T-cell (primary cell): Measurements from ENCODE around the gene FAM210B. TPM values are rescaled to one million over a fixed set of nuclear protein-coding genes. Genes with fewer than 3 reads are reported as not detected.
"Not testable (repeated sequence)": the region's sequence is repeated elsewhere in the genome, so short reads cannot be mapped to it uniquely, and the experiment has no call there.

Experiments
- ATAC-seq, 4 experiments: fragments of 200-7000 bp in 3 of 4; fragments of 150-1000 bp in 1 of 4; cut with Tn5 transposase; replicated peaks in 1 of 4; 1 replicate in 3 of 4; 2 replicates in 1 of 4; pipeline ENCODE4 v1.10.0; 2021; ENCODE audit warnings: moderate library complexity in 3 of 4, mild to moderate bottlenecking in 2 of 4, moderate number of reproducible peaks in 1 of 4
- CTCF ChIA-PET, 2 donors: fragments of 300-600 bp; sonication (Branson Sonifier 250); formaldehyde crosslinking; loops; one replicate each; lab custom pipeline; 2022; ENCODE audit warnings: antibody characterized with exemption in 2 of 2; lab: Charles Lee
- POLR2A ChIA-PET, 2 donors: fragments of 300-600 bp; sonication (Branson Sonifier 250); formaldehyde crosslinking; loops; one replicate each; lab custom pipeline; 2022; ENCODE audit warnings: antibody characterized with exemption in 2 of 2; lab: Charles Lee
- DNase-seq, 35 experiments: peaks; one replicate each; pipeline versions ENCODE4 v3.0.0 to v3.0.0-alpha.2; 2013 to 2023
- H3K27ac ChIP-seq: one replicate; pipeline ENCODE4 v1.5.1; 2013; ENCODE audit warnings: low read length
- H3K27me3 ChIP-seq, 2 experiments: replicated peaks in 1 of 2; 1 replicate in 1 of 2; 2 replicates in 1 of 2; pipeline versions ENCODE4 v1.6.1 to v1.7.0; 2013; ENCODE audit warnings: low read length in 1 of 2, mixed read lengths in 1 of 2; ENCODE audit not compliant: control insufficient read depth in 2 of 2, insufficient read depth in 2 of 2; ENCODE audit errors: extremely low read depth in 1 of 2
- H3K36me3 ChIP-seq, 2 donors: 1 replicate in 1 of 2; 2 replicates in 1 of 2; pipeline versions ENCODE4 v1.6.1 to v1.7.0; 2013; ENCODE audit warnings: low read length in 1 of 2; ENCODE audit not compliant: control insufficient read depth in 2 of 2, insufficient read depth in 1 of 2; ENCODE audit errors: extremely low read depth in 1 of 2
- H3K4me1 ChIP-seq, 2 experiments: 1 replicate in 1 of 2; 2 replicates in 1 of 2; pipeline versions ENCODE4 v1.6.1 to v1.7.0; 2013; ENCODE audit warnings: low read length in 2 of 2, mixed read lengths in 1 of 2; ENCODE audit not compliant: insufficient read depth in 2 of 2, control insufficient read depth in 1 of 2; ENCODE audit errors: extremely low read depth in 1 of 2
- H3K4me3 ChIP-seq, 2 donors: 1 replicate in 1 of 2; 2 replicates in 1 of 2; pipeline versions ENCODE4 v1.5.1 to v1.7.0; 2013; ENCODE audit warnings: mild to moderate bottlenecking in 2 of 2, low read length in 1 of 2, moderate library complexity in 1 of 2; ENCODE audit not compliant: control insufficient read depth in 1 of 2; ENCODE audit errors: extremely low read depth in 1 of 2
- H3K9me3 ChIP-seq: 2 replicates; pipeline ENCODE4 v1.7.0; 2013
- H3K27ac Mint-ChIP-seq, 2 donors: one replicate each; pipeline ENCODE4 v1.8.0; 2020 to 2021; ENCODE audit warnings: mild to moderate bottlenecking in 2 of 2, mixed read lengths in 2 of 2
- H3K27me3 Mint-ChIP-seq, 2 donors: one replicate each; pipeline ENCODE4 v1.8.0; 2021 to 2022; ENCODE audit warnings: mixed read lengths in 2 of 2
- H3K36me3 Mint-ChIP-seq: one replicate; pipeline ENCODE4 v1.8.0; 2021; ENCODE audit warnings: mixed read lengths
- H3K4me1 Mint-ChIP-seq, 3 donors: one replicate each; pipeline ENCODE4 v1.8.0; 2020 to 2022; ENCODE audit warnings: mixed read lengths in 3 of 3, mild to moderate bottlenecking in 1 of 3
- H3K4me3 Mint-ChIP-seq, 3 donors: one replicate each; pipeline ENCODE4 v1.8.0; 2020 to 2022; ENCODE audit warnings: mild to moderate bottlenecking in 3 of 3, mixed read lengths in 3 of 3, moderate library complexity in 3 of 3
- H3K9me3 Mint-ChIP-seq, 3 donors: one replicate each; pipeline ENCODE4 v1.8.0; 2020 to 2022; ENCODE audit warnings: mixed read lengths in 3 of 3
- WGBS: methylation state at CpG from one replicate; pipeline ENCODE4 v1.1.5; 2013; ENCODE audit warnings: missing lambda C conversion rate; ENCODE audit not compliant: insufficient coverage; 5-methylcytosine and 5-hydroxymethylcytosine counted together
- total RNA-seq, 35 experiments: library from RNA in 6 of 35; stranded (reverse) in 6 of 35; fragments of 120-200 nt in 1 of 35; gene quantifications; one replicate each; pipeline versions ENCODE4 v1.2.1 to v1.2.4 and lab custom pipeline; 2013 to 2026

FAM210B gene
- total RNA-seq, 5 donors from 2014 or later (not counting 1 experiment from before 2014, with no cell fraction given), result 17.2 to 23.9 (median 20.4) TPM

DNA sequence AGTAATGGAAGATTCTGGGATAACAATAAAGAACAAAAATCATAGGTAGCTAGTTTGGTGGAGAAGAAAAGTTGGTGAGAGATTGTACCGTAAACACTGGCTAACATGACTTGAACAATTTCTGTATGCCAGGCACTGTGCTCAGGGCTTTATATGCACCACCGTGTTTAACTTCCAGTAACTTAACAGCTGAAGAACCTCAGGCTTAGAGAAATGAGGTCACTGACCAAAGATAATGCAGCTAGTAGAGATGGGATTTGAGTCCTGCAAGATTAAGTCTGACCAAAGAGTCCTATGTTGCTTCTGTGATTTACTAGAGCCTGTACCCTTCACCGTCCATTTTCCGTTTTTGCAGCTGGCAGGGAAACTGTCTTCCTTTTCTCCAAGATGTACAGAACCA lies 36.4 kb downstream of the FAM210B start:
- Histone ChIP-seq H3K4me3 (no peak overlapping the region), H3K9me3 (no peaks in the 10 kb centered on the region), H3K27me3 (no peaks in the 10 kb centered on the region), H3K4me1 (peaks cover 14 to 20% of the 10 kb centered on the region in 2 experiments), H3K36me3 (peaks cover 2 to 48% of the 10 kb centered on the region in 2 donors), H3K27ac (no peak overlapping the region)
- ChIA-PET CTCF (interaction anchor here in 1 of 2 donors (0.6 to 2.0 kb wide), 4 partner anchors 11 to 81 kb away, joined by 3 to 4 read pairs (median 3); no protein-coding TSS in a partner anchor), POLR2A (interaction anchor here (0.5 to 0.9 kb wide), 4 partner anchors 18 to 104 kb away, joined by 3 to 6 read pairs (median 3); partner anchors contain the start of gene RTF2 (in 1 of the 2))
- Mint-ChIP-seq H3K27ac (peak overlapping the region in 1 of 2 donors; percentile 9), H3K4me3 (peak overlapping the region in 1 of 3 donors; percentile 25), H3K36me3 (peaks cover 34% of the 10 kb centered on the region), H3K9me3 (no peaks in the 10 kb centered on the region), H3K4me1 (peaks cover 23 to 38% (median 36%) of the 10 kb centered on the region in 3 donors), H3K27me3 (no peaks in the 10 kb centered on the region)
- 100% methylated on average over 3 of the region's 4 CpGs for WGBS
- DNase-seq (no peak), ATAC-seq (no peak)

GRCh38 chr20:56400001-56400640 lies 41.3 kb downstream of the FAM210B start:
- peaks cover 19 to 82% of the 10 kb centered on the region in 2 donors for H3K36me3 ChIP-seq
- H3K9me3 ChIP-seq, result no peaks in the 10 kb centered on the region
- POLR2A ChIA-PET, result no interaction called here
- Mint-ChIP-seq H3K9me3 (no peaks in the 10 kb centered on the region), H3K4me3 (no peak overlapping the region), H3K4me1 (peaks cover 10 to 22% (median 21%) of the 10 kb centered on the region in 3 donors), H3K27ac (no peak overlapping the region), H3K36me3 (peaks cover 53% of the 10 kb centered on the region), H3K27me3 (no peaks in the 10 kb centered on the region)
- ATAC-seq (peak; percentile 65 to 78 (median 68)), DNase-seq (peak in 32 of 35 experiments; percentile 12 to 90 (median 58))
- H3K4me1 ChIP-seq, result no peaks in the 10 kb centered on the region
- CTCF ChIA-PET, result interaction anchor here (1.0 to 1.3 kb wide), 5 partner anchors 8 to 116 kb away, joined by 3 to 6 read pairs (median 3); partner anchors contain the start of genes AURKA (in 1 of the 2) and CSTF1 (in 1 of the 2)
- H3K27me3 ChIP-seq, result no peaks in the 10 kb centered on the region
- H3K27ac ChIP-seq, result no peak overlapping the region
- no peak overlapping the region for H3K4me3 ChIP-seq

DNA sequence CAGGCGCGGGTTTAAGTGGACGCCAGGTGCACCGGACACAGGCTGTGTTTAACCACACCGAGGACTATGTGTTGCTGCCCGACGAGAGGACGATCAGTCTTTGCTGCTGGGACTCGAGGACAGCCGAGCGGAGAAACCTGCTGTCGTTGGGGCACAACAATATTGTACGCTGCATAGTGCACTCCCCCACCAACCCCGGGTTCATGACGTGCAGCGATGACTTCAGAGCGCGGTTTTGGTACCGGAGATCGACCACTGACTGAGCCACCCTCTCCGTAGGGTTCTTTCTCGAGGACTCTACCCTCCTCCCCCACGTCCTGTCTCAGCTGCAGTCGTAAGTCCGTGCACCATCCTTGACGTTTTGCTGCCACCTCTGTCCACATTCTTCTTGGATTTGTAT lies 44.7 kb downstream of the FAM210B start:
- ATAC-seq (no peak), DNase-seq (peak in 2 of 35 experiments; percentile 35 to 84)
- no peak overlapping the region for H3K4me3 Mint-ChIP-seq
- H3K4me1 ChIP-seq, result no peaks in the 10 kb centered on the region
- no peaks in the 10 kb centered on the region for H3K27me3 ChIP-seq
- no peak overlapping the region for H3K4me3 ChIP-seq
- no peaks in the 10 kb centered on the region for H3K9me3 Mint-ChIP-seq
- POLR2A ChIA-PET, result no interaction called here
- H3K36me3 ChIP-seq, result peaks cover 20 to 80% of the 10 kb centered on the region in 2 donors
- no peak overlapping the region for H3K27ac Mint-ChIP-seq
- CTCF ChIA-PET, result no interaction called here
- 98% methylated on average over 20 of the region's 26 CpGs for WGBS
- H3K27ac ChIP-seq, result no peak overlapping the region
- peaks cover 52% of the 10 kb centered on the region for H3K36me3 Mint-ChIP-seq
- no peaks in the 10 kb centered on the region for H3K27me3 Mint-ChIP-seq
- peaks cover 9 to 21% (median 20%) of the 10 kb centered on the region in 3 donors for H3K4me1 Mint-ChIP-seq
- H3K9me3 ChIP-seq, result no peaks in the 10 kb centered on the region

- H3K27me3 ChIP-seq, ATAC-seq, H3K9me3 Mint-ChIP-seq, H3K27me3 Mint-ChIP-seq, POLR2A ChIA-PET, H3K4me3 Mint-ChIP-seq, H3K27ac ChIP-seq, H3K4me1 ChIP-seq, CTCF ChIA-PET, H3K9me3 ChIP-seq, DNase-seq, H3K27ac Mint-ChIP-seq, H3K4me3 ChIP-seq: not testable (repeated sequence)
- Mint-ChIP-seq H3K4me1 (peaks cover 3 to 16% (median 13%) of the 10 kb centered on the region in 3 donors), H3K36me3 (peaks cover 43% of the 10 kb centered on the region)
- H3K36me3 ChIP-seq, result peaks cover 20 to 71% of the 10 kb centered on the region in 2 donors
- WGBS, result 93% methylated on average over 12 of the region's 12 CpGs
Observed at GRCh38 chr20:56405356-56405755, 46.6 kb downstream of the FAM210B start.

- Mint-ChIP-seq H3K4me3 (no peak overlapping the region), H3K36me3 (peaks cover 42% of the 10 kb centered on the region), H3K9me3 (no peaks in the 10 kb centered on the region), H3K27me3 (no peaks in the 10 kb centered on the region), H3K4me1 (peaks cover 12 to 25% (median 24%) of the 10 kb centered on the region in 3 donors), H3K27ac (no peak overlapping the region)
- H3K27ac ChIP-seq, result no peak overlapping the region
- WGBS, result 100% methylated on average over 1 of the region's 3 CpGs
- DNase-seq, result no peak
- peaks cover 13 to 59% of the 10 kb centered on the region in 2 donors for H3K36me3 ChIP-seq
- ChIA-PET POLR2A (interaction anchor here in 1 of 2 donors (0.7 to 1.2 kb wide), 2 partner anchors 14 to 18 kb away, joined by 4 read pairs; no protein-coding TSS in a partner anchor), CTCF (interaction anchor here in 1 of 2 donors (1.1 kb wide), 1 partner anchor 12 kb away, joined by 3 read pairs; no protein-coding TSS in a partner anchor)
- H3K27me3 ChIP-seq, result no peaks in the 10 kb centered on the region
- no peak for ATAC-seq
- peaks cover 4 to 12% of the 10 kb centered on the region in 2 experiments for H3K4me1 ChIP-seq
- no peaks in the 10 kb centered on the region for H3K9me3 ChIP-seq
- H3K4me3 ChIP-seq, result no peak overlapping the region
Observed at GRCh38 chr20:56406910-56407309, 48.1 kb downstream of the FAM210B start.

- 97% methylated on average over 4 of the region's 5 CpGs for WGBS
- H3K9me3 ChIP-seq, result no peaks in the 10 kb centered on the region
- H3K4me3 ChIP-seq, result no peak overlapping the region
- Mint-ChIP-seq H3K27ac (peak overlapping the region; percentile 48 to 82), H3K4me1 (peaks cover 37 to 49% (median 44%) of the 10 kb centered on the region in 3 donors), H3K9me3 (no peaks in the 10 kb centered on the region), H3K27me3 (no peaks in the 10 kb centered on the region), H3K36me3 (peaks cover 30% of the 10 kb centered on the region), H3K4me3 (no peak overlapping the region)
- POLR2A ChIA-PET, result interaction anchor here in 1 of 2 donors (0.6 kb wide), 1 partner anchor 1080 kb away, joined by 5 read pairs; no protein-coding TSS in a partner anchor
- CTCF ChIA-PET, result interaction anchor here in 1 of 2 donors (0.9 kb wide), 1 partner anchor 51 kb away, joined by 3 read pairs; no protein-coding TSS in a partner anchor
- H3K4me1 ChIP-seq, result peaks cover 18 to 25% of the 10 kb centered on the region in 2 experiments
- ATAC-seq (no peak), DNase-seq (no peak)
- no peaks in the 10 kb centered on the region for H3K27me3 ChIP-seq
- H3K27ac ChIP-seq, result no peak overlapping the region
- peaks cover 8 to 38% of the 10 kb centered on the region in 2 donors for H3K36me3 ChIP-seq
Observed at GRCh38 chr20:56409521-56409920, 50.7 kb downstream of the FAM210B start.
